HG03558 (cell line): ENCODE data around the gene MCTP1.

Experiments
- ATAC-seq: cut with Tn5 transposase; IDR thresholded peaks from one replicate; pipeline ENCODE4 v1.9.1; 2021; ENCODE audit warnings: moderate number of reproducible peaks; ENCODE audit not compliant: unreplicated experiment; ENCODE audit errors: extremely low read depth

MCTP1 gene

DNA sequence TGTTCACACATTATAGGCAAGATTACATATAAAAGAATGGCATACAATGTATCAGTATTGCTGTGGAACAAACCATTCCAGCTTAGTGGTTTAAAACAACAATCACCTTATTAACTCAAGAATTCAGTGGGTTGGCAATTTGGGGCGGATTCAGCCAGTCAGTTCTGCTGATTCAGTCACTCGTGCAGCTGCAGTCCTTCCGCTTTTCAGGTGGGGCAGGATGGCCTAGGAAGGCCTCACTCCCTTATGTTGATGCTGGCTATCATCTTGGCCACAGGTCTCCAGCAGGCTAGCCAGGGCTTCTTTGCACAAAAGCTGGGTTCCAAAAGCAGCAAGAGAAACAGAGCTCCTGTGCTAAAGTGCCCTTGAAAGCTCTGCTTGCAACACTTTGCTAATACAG lies 150.6 kb downstream of the MCTP1 start:
- ATAC-seq = no peak

DNA sequence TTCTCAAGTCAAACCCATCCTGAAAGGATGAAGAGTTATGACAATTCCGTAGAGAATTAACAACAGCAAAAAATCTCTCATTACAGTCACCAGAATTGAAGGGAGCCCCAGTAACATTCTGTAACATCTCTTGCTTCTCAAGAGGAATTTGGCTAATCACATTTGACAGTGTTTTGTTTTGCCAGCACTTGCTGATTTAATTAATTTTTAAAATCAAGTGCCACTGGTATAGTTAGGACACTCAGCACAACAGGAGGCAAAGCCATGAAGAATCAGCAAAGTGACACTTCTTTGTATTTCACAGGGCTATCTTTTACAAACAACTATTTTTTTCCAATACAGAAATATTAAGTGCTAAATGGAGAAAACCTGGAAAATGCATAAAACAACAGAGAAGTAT lies 152.8 kb downstream of the MCTP1 start:
- no peak for ATAC-seq

DNA sequence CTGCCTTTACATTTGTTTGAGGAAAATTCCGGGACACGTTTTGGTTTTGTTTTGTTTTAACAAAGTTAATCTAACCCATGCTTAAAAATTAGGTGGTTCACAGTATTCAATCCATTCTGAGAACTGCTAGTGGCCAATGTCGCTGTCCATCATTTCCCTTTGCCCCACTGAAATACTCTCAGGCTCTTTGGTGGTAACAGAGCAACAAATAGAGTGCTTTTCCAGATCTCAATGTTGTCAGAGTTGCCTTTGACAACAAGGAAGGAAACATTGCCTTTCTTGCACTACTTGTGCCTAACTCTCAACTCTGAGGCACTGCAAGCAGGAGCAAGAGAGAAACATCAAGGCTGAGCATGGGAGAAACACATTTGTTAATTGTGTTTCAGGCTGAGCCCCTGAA lies 154.0 kb downstream of the MCTP1 start:
- ATAC-seq = no peak

DNA sequence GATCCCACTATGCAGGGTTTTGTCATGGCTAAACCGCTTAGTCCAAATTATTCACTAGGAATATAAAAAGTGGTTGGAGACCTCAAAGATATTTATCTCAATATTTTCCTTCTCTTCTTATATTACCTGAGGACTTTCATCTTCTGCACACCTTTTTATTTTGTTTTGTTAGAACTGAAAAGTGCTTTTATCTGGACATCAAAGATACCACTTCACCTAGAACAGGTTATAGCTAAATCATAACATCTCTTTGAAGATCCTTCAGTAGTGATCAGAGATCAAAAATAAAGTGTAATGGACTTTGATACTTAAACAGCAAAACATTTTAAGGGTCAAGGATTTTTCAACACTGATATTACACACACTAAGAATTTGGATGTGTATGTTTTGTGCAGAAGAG lies 160.2 kb downstream of the MCTP1 start:
- ATAC-seq = no peak

DNA sequence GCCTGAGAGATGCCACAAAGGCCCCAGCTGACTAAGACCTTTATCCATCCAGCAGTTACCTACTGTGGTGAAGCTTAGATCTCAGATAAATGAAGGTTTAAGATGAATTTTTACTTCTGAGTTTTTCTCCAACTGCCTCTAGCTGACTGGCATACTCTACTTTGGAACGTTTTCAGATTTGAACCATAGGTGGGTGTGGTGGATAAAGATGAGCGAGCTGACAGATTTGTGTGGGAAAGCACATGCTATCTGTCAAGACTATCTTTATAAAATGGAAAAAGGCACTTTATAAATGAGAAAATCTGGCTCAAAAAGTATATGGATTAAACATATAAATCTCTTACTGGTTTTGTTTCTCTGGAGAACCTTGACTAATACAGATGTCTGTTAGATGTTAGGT lies 160.8 kb downstream of the MCTP1 start:
- no peak for ATAC-seq

DNA sequence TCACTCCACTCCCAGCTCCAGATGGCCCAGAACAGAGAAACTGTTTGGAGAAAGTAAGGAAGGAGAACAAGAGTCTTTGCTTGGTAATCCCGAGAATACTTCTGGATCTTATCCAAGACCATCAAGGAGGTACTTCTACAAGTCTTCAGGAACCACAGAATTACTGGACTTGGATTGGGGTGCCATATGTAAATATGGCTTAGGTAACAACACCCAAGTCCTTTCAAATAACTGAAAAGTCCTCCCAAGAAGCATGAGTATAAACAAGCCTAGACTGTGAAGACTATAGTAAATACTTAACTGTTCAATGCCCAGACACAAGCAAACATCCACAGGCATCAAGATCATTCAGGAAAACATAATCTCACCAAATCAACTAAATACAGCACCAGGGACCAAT lies 170.0 kb downstream of the MCTP1 start:
- no peak for ATAC-seq

- ATAC-seq = no peak
These were observed 170.6 kb downstream of the MCTP1 start for GRCh38 chr5:95114305-95114704.

- ATAC-seq = no peak
These were observed 171.4 kb downstream of the MCTP1 start for GRCh38 chr5:95113489-95113888.

DNA sequence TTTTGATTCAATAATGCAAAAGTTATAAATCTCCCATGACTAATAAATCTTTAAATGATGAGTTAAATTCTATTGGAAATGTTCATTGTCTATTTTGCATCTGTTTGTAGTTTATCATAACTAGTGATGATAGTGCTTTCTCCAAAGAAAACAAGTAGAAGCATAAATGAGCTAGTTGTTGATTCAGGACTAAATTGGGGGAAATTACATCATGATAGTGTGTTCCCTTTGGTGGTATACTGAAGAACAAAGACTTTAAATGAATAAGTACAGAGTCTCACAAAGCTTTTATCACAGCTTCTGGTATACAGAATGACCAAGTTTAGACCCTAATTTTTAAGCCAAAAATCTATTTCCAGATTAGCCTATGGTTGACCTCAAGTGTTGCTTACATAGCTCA lies 173.8 kb downstream of the MCTP1 start:
- ATAC-seq = no peak

DNA sequence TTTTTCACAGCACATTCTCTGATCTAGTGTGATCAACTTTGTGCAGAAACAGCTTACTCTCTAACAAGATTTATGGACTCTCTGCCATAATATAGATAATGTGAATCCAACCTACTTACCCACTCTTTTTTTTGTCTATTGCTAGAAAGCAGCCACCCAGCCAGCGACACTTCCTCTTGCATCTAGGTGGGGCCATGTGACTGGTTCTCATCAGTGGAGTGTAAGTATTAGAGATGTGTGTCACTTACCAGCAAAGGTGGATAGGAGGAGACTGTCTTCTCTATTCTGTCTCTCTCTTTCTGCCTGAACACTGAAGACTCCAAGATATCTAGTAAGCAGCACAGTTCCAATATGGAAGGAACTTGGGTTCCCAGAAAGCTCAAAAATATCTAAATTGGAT lies 174.8 kb downstream of the MCTP1 start:
- ATAC-seq = no peak

- ATAC-seq = no peak
These were observed 177.8 kb downstream of the MCTP1 start for GRCh38 chr5:95107138-95107537.

GRCh38 chr5:95105638-95106037 lies 179.3 kb downstream of the MCTP1 start:
- no peak for ATAC-seq

GRCh38 chr5:95102687-95103086 lies 182.2 kb downstream of the MCTP1 start:
- peak; percentile 96 for ATAC-seq

DNA sequence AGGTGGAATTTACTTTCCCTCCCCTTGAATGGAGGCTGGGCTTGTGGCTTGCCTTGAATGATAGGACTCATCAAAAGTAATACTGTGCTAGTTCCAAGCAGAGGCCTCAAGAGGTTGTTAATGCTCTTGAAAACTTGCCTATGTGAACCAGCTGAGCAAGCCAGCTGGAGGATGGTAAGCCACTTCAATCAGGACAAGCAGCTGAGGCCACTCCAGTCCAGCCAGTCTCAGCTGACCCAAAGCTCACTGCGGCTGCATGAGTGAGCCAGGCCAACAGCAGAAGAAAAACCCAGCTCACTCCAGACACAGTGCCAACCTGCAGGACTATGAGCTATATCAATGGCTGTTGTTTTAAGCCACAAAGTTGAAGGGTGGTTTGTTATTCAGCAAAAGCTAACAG lies 182.8 kb downstream of the MCTP1 start:
- no peak for ATAC-seq

GRCh38 chr5:95100551-95100950 lies 184.3 kb downstream of the MCTP1 start:
- no peak for ATAC-seq

GRCh38 chr5:95098012-95098411 lies 186.9 kb downstream of the MCTP1 start:
- ATAC-seq = no peak

DNA sequence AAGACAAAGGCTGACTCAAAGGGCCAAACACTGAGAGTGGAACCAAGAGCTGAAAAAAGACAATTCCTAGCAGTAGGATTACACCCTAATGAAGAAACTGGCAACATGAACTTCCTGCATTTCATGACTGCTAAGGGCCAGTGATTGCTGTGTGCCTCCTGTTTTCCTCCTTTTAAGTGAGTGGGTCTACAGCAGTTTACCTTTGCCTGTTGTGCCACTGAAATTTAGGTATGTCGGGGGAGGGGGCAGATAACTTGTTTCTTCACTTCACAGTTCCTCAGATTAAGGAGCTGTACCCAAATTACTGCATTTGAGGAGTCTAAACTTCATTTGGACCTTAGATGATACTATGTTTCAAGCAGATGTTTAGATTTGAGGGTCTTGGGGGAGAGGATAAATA lies 191.7 kb downstream of the MCTP1 start:
- ATAC-seq = no peak

DNA sequence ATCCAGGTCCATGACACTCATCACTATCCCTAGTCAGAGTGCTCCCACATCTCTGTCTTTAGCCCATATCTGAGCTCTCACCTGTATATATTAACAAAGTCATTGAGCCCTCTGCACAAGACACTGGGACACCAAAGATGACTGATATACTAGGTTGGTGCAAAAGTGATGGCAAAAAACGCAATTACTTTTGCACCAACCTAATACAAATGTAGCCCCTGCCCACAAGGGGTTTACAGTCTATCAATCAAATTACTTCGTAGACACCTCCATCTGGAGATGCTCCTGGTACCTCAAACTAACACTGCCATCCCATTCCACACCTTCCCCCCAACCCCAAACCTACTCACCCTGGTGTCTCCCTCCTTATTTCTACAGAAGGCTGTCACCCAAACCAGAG lies 194.1 kb downstream of the MCTP1 start:
- no peak for ATAC-seq

DNA sequence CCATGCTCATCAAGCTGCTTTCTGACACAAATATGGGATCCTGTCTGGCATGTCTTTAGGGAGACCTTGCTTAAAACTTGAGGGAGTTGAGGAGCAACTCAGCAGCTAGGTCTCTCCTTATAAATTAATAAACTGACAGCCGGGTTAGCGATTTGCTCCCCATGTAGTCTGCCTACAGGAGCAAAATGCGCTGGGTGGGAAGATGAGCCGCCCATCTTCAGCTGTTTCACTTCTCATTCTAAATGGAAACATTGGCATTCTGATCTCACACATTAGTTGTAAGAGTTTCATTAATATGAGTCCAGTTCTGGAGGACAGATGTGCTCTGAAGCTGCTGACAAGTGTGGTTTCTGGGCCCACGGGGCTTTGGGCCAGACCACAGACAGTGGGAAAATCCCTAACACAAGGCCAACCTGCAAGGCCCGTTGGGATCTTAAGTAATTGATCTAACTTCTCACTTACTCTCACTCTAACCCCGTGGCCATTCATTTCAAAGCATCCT lies 197.0 kb downstream of the MCTP1 start:
- ATAC-seq = peak; percentile 70

GRCh38 chr5:95086927-95087815 lies 197.7 kb downstream of the MCTP1 start:
- ATAC-seq = peak; percentile 15

- no peak for ATAC-seq
These were observed 200.1 kb downstream of the MCTP1 start for GRCh38 chr5:95084757-95085156.

- ATAC-seq = no peak
These were observed 201.3 kb downstream of the MCTP1 start for GRCh38 chr5:95083606-95084005.
